ENCODE measurements around the gene HIGD1C. TPM values are rescaled to one million over a fixed set of nuclear protein-coding genes. Genes with fewer than 3 reads are reported as not detected.

HIGD1C gene
- total RNA-seq, 1 experiment from 2014 or later, result not detected

DNA sequence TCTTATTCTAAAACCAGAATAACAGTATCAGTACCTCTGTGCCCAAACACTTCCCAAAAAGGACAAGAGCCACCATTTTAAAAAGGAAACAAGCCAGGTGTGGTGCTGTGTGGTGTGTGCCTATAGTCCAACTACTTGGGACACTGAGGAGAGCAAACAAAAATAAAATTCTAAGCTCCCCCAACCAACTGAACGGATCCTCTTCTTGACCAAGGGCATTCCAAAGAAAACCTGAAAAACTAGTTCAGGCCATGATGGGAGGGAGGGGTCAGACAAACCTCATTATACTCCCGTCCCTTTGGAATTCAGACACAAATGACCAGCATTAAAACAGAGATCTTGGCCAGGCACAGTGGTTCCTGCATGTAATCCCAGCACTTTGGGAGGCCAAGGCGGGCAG lies 53.3 kb downstream of the HIGD1C start:
- no peak overlapping the region for H2BK20ac ChIP-seq (ENCODE audit: low read depth, low read length, poor library complexity, severe bottlenecking)
- TF ChIP-seq, protein P1, sequence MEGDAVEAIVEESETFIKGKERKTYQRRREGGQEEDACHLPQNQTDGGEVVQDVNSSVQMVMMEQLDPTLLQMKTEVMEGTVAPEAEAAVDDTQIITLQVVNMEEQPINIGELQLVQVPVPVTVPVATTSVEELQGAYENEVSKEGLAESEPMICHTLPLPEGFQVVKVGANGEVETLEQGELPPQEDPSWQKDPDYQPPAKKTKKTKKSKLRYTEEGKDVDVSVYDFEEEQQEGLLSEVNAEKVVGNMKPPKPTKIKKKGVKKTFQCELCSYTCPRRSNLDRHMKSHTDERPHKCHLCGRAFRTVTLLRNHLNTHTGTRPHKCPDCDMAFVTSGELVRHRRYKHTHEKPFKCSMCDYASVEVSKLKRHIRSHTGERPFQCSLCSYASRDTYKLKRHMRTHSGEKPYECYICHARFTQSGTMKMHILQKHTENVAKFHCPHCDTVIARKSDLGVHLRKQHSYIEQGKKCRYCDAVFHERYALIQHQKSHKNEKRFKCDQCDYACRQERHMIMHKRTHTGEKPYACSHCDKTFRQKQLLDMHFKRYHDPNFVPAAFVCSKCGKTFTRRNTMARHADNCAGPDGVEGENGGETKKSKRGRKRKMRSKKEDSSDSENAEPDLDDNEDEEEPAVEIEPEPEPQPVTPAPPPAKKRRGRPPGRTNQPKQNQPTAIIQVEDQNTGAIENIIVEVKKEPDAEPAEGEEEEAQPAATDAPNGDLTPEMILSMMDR (conservative IDR thresholded peaks at IDR 0.05), result no peak
- no peak overlapping the region for H3K56ac ChIP-seq (ENCODE audit: insufficient read length, low read depth, low read length)
- no peak overlapping the region for H2BK5ac ChIP-seq (ENCODE audit: insufficient read length, low read length)
- peaks cover 29 to 60% (median 48%) of the 10 kb centered on the region in 3 experiments for H3K36me3 Mint-ChIP-seq (ENCODE audit: insufficient read depth in 1 of 3, low read depth in 3 of 3)
- H3K27ac ChIP-seq (ENCODE audit: insufficient read length, low read depth, low read length), result no peak overlapping the region
- H3K9me3 Mint-ChIP-seq, result no peaks in the 10 kb centered on the region
- no peak overlapping the region for H3K18ac ChIP-seq (ENCODE audit: insufficient read length, low read depth, low read length)
- no peak overlapping the region for H3K23ac ChIP-seq (ENCODE audit: insufficient read length, low read depth, low read length)
- H2BK15ac ChIP-seq (ENCODE audit: low read depth, low read length), result no peak overlapping the region
- no peaks in the 10 kb centered on the region for H3K27me3 ChIP-seq (ENCODE audit: insufficient read depth, low read length)
- peak overlapping the region; percentile 1 to 97 (median 93) for H3K27ac Mint-ChIP-seq
- no peaks in the 10 kb centered on the region for H3K27me3 Mint-ChIP-seq (ENCODE audit: low read depth)
- H4K5ac ChIP-seq (ENCODE audit: insufficient read length, low read depth, low read length), result no peak overlapping the region
- no peak overlapping the region for H4K8ac ChIP-seq (replicated peaks; ENCODE audit: insufficient read length, low read depth, low read length)
- H3K23me2 ChIP-seq (ENCODE audit: insufficient read length, low read depth, low read length, poor library complexity, severe bottlenecking), result no peaks in the 10 kb centered on the region
- H2AK5ac ChIP-seq (ENCODE audit: insufficient read length, low read length), result no peak overlapping the region
- peaks cover 3% of the 10 kb centered on the region; the same call in 1 of the 2 replicates for H3K4me1 ChIP-seq (ENCODE audit: insufficient read depth, low read length)
- H3T11ph ChIP-seq (ENCODE audit: low read length), result no peak overlapping the region
- H3K4me3 Mint-ChIP-seq, result peak overlapping the region in 1 of 2 experiments; percentile 31; a peak in 1 of 5 replicates
- no peak overlapping the region for H3K9ac ChIP-seq (ENCODE audit: extremely low read depth, insufficient read length, low read length)
- no peaks in the 10 kb centered on the region for H3K79me1 ChIP-seq (ENCODE audit: insufficient read depth, low read depth, low read length, poor library complexity, severe bottlenecking)
- no peak overlapping the region for H2BK12ac ChIP-seq (ENCODE audit: insufficient read length, low read depth, low read length)
- no peaks in the 10 kb centered on the region for H4K20me1 ChIP-seq (ENCODE audit: control insufficient read depth, insufficient read depth, insufficient read length)
- no peak overlapping the region for H2BK120ac ChIP-seq (ENCODE audit: low read depth, low read length, poor library complexity, severe bottlenecking)
- H3K9me3 ChIP-seq (ENCODE audit: control insufficient read depth, low read depth, low read length), result no peaks in the 10 kb centered on the region
- DNase-seq, result peak; percentile 50
- no peak overlapping the region for H3K14ac ChIP-seq (ENCODE audit: insufficient read depth, low read length)
- H2AFZ ChIP-seq (ENCODE audit: low read length), result no peak overlapping the region
- no peak overlapping the region for H3K4me2 ChIP-seq (ENCODE audit: insufficient read depth, insufficient read length, low read length)
- no peak overlapping the region for H4K91ac ChIP-seq (ENCODE audit: insufficient read length, low read depth, low read length)
- no CpG with 5 or more reads among the region's 3 CpGs for WGBS (ENCODE audit: extremely low coverage, insufficient read length, low lambda C conversion rate)
- no peaks in the 10 kb centered on the region for H3K79me2 ChIP-seq (ENCODE audit: insufficient read depth, low read length)
- H3K4ac ChIP-seq (ENCODE audit: low read depth, low read length), result no peak overlapping the region
- peaks cover 30 to 42% of the 10 kb centered on the region in 2 experiments for H3K4me1 Mint-ChIP-seq

All from H9 (cell line).